Measurements from ENCODE around the gene GRID2IP. TPM values are rescaled to one million over a fixed set of nuclear protein-coding genes. Genes with fewer than 3 reads are reported as not detected.

GRID2IP gene
- total and polyA plus RNA-seq, 2 donors (not counting 1 experiment from before 2014, with no cell fraction given): 0.72 to 1.7 TPM

DNA sequence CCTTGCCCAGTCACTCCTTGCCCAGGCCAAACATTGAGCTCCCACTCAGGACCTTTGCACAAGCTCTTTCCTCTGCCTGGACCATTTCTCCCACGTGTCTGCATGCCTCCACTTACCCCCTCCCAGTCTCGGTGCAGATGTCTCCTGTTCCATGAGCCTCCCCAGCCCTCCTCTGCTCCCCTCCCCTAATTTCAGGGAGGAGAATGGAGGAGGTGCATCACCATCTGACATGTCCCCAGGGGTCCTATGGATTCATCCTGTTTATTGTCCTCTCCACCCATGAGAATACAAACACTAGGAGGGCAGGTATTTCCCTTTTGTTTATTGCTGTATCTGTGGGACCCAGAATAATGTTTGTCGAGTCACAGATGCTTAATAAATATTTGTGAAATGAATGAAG lies 8.6 kb upstream of the GRID2IP start:
- H3K4me3 ChIP-seq (ENCODE audit: control extremely low read depth in 1 of 5, extremely low read depth in 1 of 5, insufficient read depth in 1 of 5, low read depth in 2 of 5, low read length in 4 of 5): no peak overlapping the region
- TF ChIP-seq, protein P1, sequence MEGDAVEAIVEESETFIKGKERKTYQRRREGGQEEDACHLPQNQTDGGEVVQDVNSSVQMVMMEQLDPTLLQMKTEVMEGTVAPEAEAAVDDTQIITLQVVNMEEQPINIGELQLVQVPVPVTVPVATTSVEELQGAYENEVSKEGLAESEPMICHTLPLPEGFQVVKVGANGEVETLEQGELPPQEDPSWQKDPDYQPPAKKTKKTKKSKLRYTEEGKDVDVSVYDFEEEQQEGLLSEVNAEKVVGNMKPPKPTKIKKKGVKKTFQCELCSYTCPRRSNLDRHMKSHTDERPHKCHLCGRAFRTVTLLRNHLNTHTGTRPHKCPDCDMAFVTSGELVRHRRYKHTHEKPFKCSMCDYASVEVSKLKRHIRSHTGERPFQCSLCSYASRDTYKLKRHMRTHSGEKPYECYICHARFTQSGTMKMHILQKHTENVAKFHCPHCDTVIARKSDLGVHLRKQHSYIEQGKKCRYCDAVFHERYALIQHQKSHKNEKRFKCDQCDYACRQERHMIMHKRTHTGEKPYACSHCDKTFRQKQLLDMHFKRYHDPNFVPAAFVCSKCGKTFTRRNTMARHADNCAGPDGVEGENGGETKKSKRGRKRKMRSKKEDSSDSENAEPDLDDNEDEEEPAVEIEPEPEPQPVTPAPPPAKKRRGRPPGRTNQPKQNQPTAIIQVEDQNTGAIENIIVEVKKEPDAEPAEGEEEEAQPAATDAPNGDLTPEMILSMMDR (IDR thresholded peaks at IDR 0.05): no peak
- TF ChIP-seq EZH2 (IDR thresholded peaks at IDR 0.05; ENCODE audit: borderline replicate concordance, insufficient read depth, low read depth, low read length, poor library complexity, severe bottlenecking): no peak
- Mint-ChIP-seq H3K27me3 (peaks cover 9% of the 10 kb centered on the region), H3K4me3 (no peak overlapping the region), H3K4me1 (peaks cover 2% of the 10 kb centered on the region), H3K27ac (no peak overlapping the region), H3K9me3 (ENCODE audit: insufficient read depth) (no peaks in the 10 kb centered on the region)
- no peak overlapping the region for H3K9ac ChIP-seq (ENCODE audit: low read length)
- no peaks in the 10 kb centered on the region for H4K20me1 ChIP-seq (ENCODE audit: control insufficient read depth, insufficient read depth, low read length, poor library complexity, severe bottlenecking)
- ATAC-seq (ENCODE audit: low read depth) (no peak), DNase-seq (no peak)
- ChIA-PET CTCF (interaction anchor here (0.5 to 0.9 kb wide), 2 partner anchors 20 to 44 kb away, joined by 3 to 4 read pairs; no protein-coding TSS in a partner anchor), POLR2A (no interaction called here)
- no peaks in the 10 kb centered on the region for H3K27me3 ChIP-seq (replicated peaks in 1 of 4; ENCODE audit: control extremely low read depth in 1 of 4, control insufficient read depth in 3 of 4, insufficient read depth in 4 of 4, low read length in 3 of 4)
- H3K27ac ChIP-seq (ENCODE audit: low read length in 2 of 2): no peak overlapping the region
- H2AFZ ChIP-seq (ENCODE audit: insufficient read depth, low read depth, low read length, poor library complexity, severe bottlenecking): no peak overlapping the region
- intact Hi-C loops (cut with micrococcal nuclease): no loop called here
- no peaks in the 10 kb centered on the region for H3K79me2 ChIP-seq (ENCODE audit: control insufficient read depth, insufficient read depth, low read length)
- no peaks in the 10 kb centered on the region for H3K36me3 ChIP-seq (replicated peaks in 1 of 2; ENCODE audit: control extremely low read depth in 1 of 2, control insufficient read depth in 1 of 2, extremely low read depth in 1 of 2, insufficient read depth in 2 of 2, low read length in 1 of 2)
- no peaks in the 10 kb centered on the region for H3K9me3 ChIP-seq (ENCODE audit: control extremely low read depth in 1 of 3, control insufficient read depth in 2 of 3, insufficient read depth in 1 of 3, low read length in 2 of 3)
- peaks cover 2 to 3% of the 10 kb centered on the region in 2 donors for H3K4me1 ChIP-seq (ENCODE audit: control insufficient read depth in 2 of 2, insufficient read depth in 2 of 2, low read length in 2 of 2)
- WGBS (ENCODE audit: insufficient coverage): no CpG with 5 or more reads among the region's 3 CpGs
- no peak overlapping the region for H3K4me2 ChIP-seq (replicated peaks; ENCODE audit: low read depth, low read length, poor library complexity, severe bottlenecking)

DNA sequence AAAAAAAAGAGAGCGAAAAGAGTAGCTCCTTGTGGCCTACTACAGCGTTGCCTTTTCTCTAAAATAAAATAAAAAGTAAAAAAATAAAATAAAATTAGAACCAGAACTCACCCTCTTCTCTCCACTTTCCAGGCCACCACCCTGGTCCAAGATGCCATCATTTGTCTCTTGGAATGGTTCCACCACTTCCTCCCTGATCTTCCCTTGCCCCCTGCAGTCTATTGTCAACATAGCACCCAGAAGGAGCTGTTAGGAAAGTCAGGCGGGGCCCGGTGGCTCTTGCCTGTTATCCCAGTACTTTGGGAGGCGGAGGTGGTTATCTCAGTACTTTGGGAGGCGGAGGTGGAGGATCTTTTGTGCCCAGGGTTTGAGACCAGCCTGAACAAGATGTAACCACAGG lies 7.6 kb upstream of the GRID2IP start:
- Histone ChIP-seq H3K79me2 (ENCODE audit: control insufficient read depth, insufficient read depth, low read length) (no peaks in the 10 kb centered on the region), H3K36me3 (replicated peaks in 1 of 2; ENCODE audit: control extremely low read depth in 1 of 2, control insufficient read depth in 1 of 2, extremely low read depth in 1 of 2, insufficient read depth in 2 of 2, low read length in 1 of 2) (no peaks in the 10 kb centered on the region), H3K4me3 (ENCODE audit: control extremely low read depth in 1 of 5, extremely low read depth in 1 of 5, insufficient read depth in 1 of 5, low read depth in 2 of 5, low read length in 4 of 5) (no peak overlapping the region), H3K4me1 (ENCODE audit: control insufficient read depth in 2 of 2, insufficient read depth in 2 of 2, low read length in 2 of 2) (peaks cover 3 to 11% of the 10 kb centered on the region in 2 donors), H3K9ac (ENCODE audit: low read length) (no peak overlapping the region), H3K27me3 (replicated peaks in 1 of 4; ENCODE audit: control extremely low read depth in 1 of 4, control insufficient read depth in 3 of 4, insufficient read depth in 4 of 4, low read length in 3 of 4) (no peaks in the 10 kb centered on the region), H4K20me1 (ENCODE audit: control insufficient read depth, insufficient read depth, low read length, poor library complexity, severe bottlenecking) (no peaks in the 10 kb centered on the region), H2AFZ (ENCODE audit: insufficient read depth, low read depth, low read length, poor library complexity, severe bottlenecking) (no peak overlapping the region), H3K9me3 (ENCODE audit: control extremely low read depth in 1 of 3, control insufficient read depth in 2 of 3, insufficient read depth in 1 of 3, low read length in 2 of 3) (no peaks in the 10 kb centered on the region), H3K27ac (ENCODE audit: low read length in 2 of 2) (no peak overlapping the region), H3K4me2 (replicated peaks; ENCODE audit: low read depth, low read length, poor library complexity, severe bottlenecking) (no peak overlapping the region)
- CTCF ChIA-PET: interaction anchor here (0.6 to 1.7 kb wide), 5 partner anchors 30 to 1568 kb away, joined by 3 to 8 read pairs (median 3); no protein-coding TSS in a partner anchor
- H3K9me3 Mint-ChIP-seq (ENCODE audit: insufficient read depth): no peaks in the 10 kb centered on the region
- intact Hi-C loops (cut with micrococcal nuclease): no loop called here
- POLR2A ChIA-PET: interaction anchor here (0.6 kb wide), 1 partner anchor 14 kb away, joined by 5 read pairs; no protein-coding TSS in a partner anchor
- peaks cover 6% of the 10 kb centered on the region for H3K4me1 Mint-ChIP-seq
- DNase-seq (no peak), ATAC-seq (ENCODE audit: low read depth) (no peak)
- no peak overlapping the region for H3K4me3 Mint-ChIP-seq
- TF ChIP-seq, protein P1 (IDR thresholded peaks at IDR 0.05): no peak
- no peak for TF ChIP-seq EZH2 (IDR thresholded peaks at IDR 0.05; ENCODE audit: borderline replicate concordance, insufficient read depth, low read depth, low read length, poor library complexity, severe bottlenecking)
- WGBS (ENCODE audit: insufficient coverage): 58% methylated on average over 4 of the region's 6 CpGs
- H3K27ac Mint-ChIP-seq: no peak overlapping the region
- peaks cover 6% of the 10 kb centered on the region for H3K27me3 Mint-ChIP-seq

Measured in B cell (primary cell).